NCI-H2196 (cell line): ENCODE results near the gene ABCA4.
"Not testable (repeated sequence)": the region's sequence is repeated elsewhere in the genome, so short reads cannot be mapped to it uniquely, and the experiment has no call there.

Source experiments
- DNase-seq: peaks from one replicate; lab custom pipeline; 2025; ENCODE audit not compliant: unreplicated experiment; lab: John Stamatoyannopoulos, UW

The ABCA4 gene

DNA sequence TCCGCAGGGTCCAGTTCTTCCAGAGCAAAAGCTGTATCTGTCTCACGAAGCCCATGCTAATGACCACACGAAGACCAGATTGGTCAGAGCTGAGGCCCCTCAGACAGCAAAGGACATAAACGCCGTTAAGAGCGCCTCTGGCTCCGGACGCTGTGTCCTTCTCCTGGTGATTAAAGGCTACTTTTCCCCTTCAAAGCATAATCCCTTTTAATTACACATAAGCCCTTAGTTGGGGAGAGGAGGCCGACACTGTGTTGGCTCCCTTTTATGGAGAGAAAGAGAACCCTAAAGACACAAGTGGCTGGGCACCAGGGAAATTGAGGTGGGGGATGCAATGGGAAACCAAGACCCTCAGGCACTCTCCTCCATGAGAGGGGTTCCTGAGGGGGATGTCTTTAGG is at the start of gene ABCA4:
Gene ABCA4 (minus strand): TSS at position 158 of the 400 bp plus-strand sequence. CDS start 103 bp downstream, at position 55.
- no peak for DNase-seq

- DNase-seq: no peak
Measured at GRCh38 chr1:94169126-94169525, 48.2 kb upstream of the ABCA4 start.

- DNase-seq: no peak
Measured at GRCh38 chr1:94165843-94166242, 44.9 kb upstream of the ABCA4 start.

- not testable (repeated sequence) for DNase-seq
Measured at GRCh38 chr1:94164885-94165284, 43.9 kb upstream of the ABCA4 start.

GRCh38 chr1:94164121-94164520 is 43.2 kb upstream of the ABCA4 start:
- not testable (repeated sequence) for DNase-seq

GRCh38 chr1:94163249-94163648 is 42.3 kb upstream of the ABCA4 start:
- DNase-seq: not testable (repeated sequence)

- DNase-seq: no peak
Measured at GRCh38 chr1:94160811-94161210, 39.9 kb upstream of the ABCA4 start.

DNA sequence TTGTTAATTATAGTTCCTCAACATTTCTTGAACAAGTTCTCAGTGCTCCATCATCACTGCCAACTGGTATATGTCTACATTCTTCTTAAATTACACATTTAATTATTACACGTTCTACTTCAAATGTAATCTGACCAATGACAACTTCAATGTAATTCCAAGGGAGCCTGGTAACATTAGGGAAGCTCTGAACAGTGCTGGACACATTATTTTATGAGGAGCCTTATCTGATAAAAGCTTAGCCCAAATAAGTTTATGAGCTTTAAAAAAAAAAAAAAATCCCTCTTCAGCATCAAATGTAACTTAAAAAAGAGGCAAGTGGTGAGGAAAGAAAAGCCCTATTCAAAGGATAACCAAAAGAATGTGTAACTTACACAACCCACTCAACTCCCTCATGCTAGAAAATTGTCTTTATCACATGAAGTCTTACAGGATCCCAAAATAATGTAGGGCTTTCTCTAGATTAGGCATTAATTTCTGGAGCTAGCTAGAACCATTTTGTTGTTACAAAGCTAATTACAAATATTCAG is 35.2 kb upstream of the ABCA4 start:
- DNase-seq: no peak

GRCh38 chr1:94154989-94155388 is 34.0 kb upstream of the ABCA4 start:
- no peak for DNase-seq

DNA sequence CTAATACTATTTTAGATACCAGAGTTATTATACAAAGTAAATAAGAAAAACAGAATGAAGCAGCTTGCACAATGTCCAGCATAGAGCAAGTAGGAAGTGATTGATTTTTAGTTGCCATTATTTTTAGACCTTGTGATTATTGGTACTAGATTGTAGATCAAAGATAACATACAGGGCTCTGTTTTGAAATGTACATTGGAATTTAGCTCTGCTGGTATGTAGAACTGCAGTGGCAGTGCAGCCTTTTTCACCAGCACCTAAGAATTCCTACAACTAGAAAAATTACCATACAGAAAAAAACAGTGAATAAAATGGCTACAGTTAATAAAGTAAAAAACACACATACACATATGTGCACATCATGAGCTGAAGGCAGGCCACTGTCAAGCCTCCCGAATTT is 32.2 kb upstream of the ABCA4 start:
- DNase-seq: no peak

- not testable (repeated sequence) for DNase-seq
Measured at GRCh38 chr1:94149166-94149565, 28.2 kb upstream of the ABCA4 start.

DNA sequence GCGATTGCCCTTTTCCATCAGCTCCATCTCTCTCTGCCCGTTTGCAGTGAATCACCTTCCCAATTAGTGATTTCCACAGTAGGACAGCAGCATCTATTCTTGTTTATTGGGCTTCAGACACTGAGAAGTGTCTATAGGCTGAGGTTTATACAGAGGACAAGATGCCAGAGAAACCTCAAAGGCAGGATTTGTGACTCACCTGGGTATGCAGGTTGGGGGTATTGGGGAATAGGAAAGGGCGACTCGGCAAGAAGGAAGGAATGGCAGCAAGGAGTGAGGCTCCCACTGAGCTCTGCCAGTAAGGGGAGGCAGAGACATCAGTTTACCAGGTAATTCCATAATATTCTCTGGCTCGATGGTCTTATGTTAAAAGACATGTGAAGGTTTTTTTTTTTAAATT is 25.3 kb upstream of the ABCA4 start:
- no peak for DNase-seq

- no peak for DNase-seq
Measured at GRCh38 chr1:94144836-94145235, 23.9 kb upstream of the ABCA4 start.

DNA sequence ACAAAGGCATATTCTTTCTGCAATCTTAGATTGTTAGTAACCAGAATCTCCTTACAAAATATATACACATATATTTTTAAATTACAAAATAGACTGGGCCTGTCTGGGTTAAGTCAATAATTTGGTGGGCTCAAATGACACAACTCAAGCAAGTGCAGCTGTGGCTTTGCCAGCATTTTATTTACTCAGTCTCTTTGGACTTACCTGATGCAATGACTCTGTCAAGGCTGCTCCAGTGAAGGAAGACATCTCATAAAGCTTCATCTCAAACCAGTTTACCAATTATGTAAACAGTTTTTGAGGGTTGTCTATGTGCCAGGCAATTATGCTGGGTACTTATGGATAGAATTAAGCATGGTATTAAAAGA is 22.8 kb upstream of the ABCA4 start:
- DNase-seq: peak; percentile 51

DNA sequence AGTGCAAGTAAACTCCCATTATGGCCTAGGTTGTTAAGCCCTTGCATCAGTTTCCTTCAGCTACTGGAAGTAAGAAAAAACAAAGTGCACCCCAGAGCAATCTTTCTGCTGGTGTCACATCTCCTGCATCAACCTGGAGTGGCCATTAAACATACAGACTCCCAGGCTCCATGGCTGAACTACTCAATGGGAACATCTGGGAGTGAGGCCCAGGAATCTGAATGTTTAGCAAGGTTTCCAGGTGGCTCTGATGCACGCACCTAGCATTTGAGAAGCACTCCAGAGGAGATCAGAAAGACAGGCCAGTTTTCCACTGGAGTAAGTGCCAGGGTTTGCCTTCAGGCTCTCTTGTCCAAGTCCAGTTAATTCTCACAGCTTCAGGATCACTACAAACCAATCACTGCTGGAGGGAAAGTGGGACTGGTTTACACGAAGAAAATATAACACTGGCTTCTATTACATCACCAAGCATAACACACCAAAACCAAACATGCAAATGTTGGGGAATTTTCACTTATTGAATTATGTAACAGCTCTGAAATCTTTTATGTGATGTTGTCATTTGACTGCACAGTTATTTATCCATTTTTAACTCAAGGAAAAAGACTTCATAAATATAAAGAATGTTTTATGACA is 22.3 kb upstream of the ABCA4 start:
- DNase-seq: no peak

DNA sequence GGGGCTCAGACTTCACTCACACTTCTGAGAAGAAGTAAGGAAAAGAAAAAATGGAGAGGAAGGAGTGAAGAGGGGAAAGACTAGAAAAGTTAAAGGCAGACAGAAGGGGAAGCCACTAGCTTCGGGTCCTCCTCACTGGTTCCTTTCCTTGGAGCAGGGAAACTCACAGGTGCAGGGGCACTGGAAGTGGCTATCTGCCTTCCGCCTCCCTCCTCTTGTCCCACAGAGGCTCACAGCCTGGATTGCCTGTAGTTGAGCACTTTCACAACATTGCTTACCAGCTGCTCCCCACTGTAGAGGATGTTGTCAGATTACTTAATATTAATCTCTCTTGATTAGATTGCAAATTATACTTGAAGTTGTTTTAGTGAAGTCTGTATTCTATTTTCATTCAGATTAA is 21.6 kb upstream of the ABCA4 start:
- no peak for DNase-seq

DNA sequence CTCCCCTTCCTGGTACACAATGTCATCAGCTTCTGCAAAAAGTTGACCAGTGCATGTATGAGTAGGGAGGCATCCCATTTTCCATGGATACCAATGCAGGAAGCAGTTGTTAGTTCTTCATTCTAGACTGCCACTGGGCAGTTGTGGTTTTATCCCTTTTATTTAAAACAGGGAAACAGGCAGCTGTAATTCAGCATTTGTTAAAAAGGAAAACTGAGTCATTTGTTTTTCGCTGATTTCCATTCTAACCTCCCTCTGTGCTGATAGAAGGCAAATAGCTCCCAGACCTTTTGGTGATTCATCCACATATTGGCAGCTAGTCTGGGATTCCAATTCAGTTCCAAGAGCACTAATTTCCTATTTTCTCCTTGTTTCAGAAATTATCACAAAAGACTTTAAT is 21.1 kb upstream of the ABCA4 start:
- DNase-seq: no peak

- DNase-seq: no peak
Measured at GRCh38 chr1:94132111-94132510, 11.2 kb upstream of the ABCA4 start.

DNA sequence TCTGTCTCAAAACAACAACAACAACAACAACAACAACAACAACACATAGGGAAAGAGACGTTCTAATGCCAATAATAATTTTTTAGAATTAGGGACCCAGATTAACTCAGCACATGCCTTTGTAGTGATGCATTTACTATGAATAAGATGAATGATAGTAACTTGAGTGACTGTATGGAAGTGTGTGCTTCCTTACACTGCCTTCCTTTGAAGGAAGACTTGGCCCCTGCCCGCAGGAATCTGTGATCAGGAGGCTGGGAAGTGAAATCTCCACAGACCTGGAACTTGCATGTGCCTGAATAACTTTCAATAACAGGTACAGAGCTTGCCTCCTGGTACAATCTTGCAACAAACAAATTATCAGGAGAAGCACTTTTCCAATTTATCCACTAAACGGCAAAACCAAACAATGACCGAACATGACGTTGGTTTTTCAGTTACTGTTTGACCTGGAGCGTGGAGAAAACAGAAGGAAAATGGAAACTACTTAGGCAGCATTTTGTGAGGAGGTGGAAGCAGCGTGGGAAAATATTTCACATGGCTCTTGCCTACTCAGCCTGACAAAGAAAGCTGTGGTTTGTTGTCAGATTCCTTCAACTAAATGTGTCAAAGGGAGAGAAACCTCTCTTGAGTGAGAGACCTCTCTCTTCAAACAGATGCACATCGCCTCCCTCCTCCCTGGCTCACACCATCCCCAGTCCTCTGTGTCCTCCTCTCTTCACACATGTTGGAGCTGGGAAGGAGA is 10.1 kb upstream of the ABCA4 start:
- no peak for DNase-seq

- no peak for DNase-seq
Measured at GRCh38 chr1:94126651-94127050, 5.7 kb upstream of the ABCA4 start.

DNA sequence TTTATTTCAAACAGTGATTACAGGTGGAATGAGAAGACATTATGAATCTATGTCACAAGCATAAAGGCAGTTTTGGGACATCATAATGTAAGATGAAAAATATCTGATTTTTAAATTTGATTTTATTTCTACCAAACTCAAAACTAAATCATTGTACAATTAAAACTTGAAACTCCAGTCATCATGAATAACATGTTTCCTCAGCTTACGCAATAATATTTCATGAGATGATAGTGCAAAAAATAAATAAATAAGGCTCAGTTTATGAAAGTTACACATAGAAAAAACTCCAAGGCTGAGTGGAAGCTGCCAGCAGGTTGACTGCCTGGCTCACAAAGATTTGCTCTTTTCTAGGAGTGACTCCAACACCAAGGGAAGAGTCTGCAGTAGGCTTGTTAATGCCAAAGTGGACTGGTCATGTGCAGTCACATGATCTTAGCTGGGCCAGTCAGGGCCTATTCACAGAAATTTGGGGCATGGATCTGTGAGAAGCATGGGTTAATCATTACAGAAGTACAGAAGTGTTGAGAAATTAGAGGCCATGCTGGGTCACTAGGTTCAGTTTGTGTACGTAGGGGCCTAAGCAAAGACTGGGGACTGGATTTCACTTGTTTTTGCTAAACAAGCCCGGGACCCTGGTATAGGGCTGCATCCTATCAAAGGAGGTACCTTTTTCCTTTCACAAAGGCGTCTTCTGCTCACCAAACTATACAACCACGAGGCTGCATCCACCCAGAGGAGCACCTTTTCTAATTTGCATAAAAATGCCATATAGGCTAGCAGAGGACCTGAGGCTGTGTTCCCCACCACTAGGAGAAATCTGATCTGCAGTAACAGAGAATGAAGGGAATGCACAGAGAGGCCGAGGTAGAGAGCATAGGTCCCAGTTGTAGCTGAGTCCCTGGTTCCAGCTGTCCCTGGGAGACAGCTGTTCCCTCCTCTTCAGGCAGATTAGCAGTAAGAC is 4.9 kb upstream of the ABCA4 start:
- DNase-seq: no peak
